Muscle layer of duodenum (tissue), 2 donors: ENCODE data around the gene CCDC92.
"Not testable (repeated sequence)": the region's sequence is repeated elsewhere in the genome, so short reads cannot be mapped to it uniquely, and the experiment has no call there.

Source experiments
- H3K27ac ChIP-seq: one replicate; pipeline ENCODE4 v1.7.0; 2013; ENCODE audit warnings: mild to moderate bottlenecking, low read length
- H3K27me3 ChIP-seq: one replicate; pipeline ENCODE4 v1.7.0; 2013; ENCODE audit warnings: low read depth, mild to moderate bottlenecking, control low read depth, low read length
- H3K36me3 ChIP-seq, 2 donors: one replicate each; pipeline ENCODE4 v1.7.0; 2013; ENCODE audit warnings: low read length in 2 of 2, control low read depth in 1 of 2, mild to moderate bottlenecking in 1 of 2; ENCODE audit not compliant: insufficient read depth in 2 of 2, control insufficient read depth in 1 of 2
- H3K4me1 ChIP-seq, 2 donors: one replicate each; pipeline ENCODE4 v1.7.0; 2013; ENCODE audit warnings: low read length in 2 of 2, mild to moderate bottlenecking in 2 of 2, control low read depth in 1 of 2, moderate library complexity in 1 of 2; ENCODE audit not compliant: insufficient read depth in 2 of 2, control insufficient read depth in 1 of 2
- H3K4me3 ChIP-seq, 2 donors: one replicate each; pipeline ENCODE4 v1.7.0; 2013; ENCODE audit warnings: low read length in 2 of 2, low read depth in 1 of 2, mild to moderate bottlenecking in 1 of 2
- H3K9me3 ChIP-seq, 2 donors: one replicate each; pipeline ENCODE4 v1.7.0; 2013; ENCODE audit warnings: low read length in 2 of 2, control low read depth in 1 of 2, mild to moderate bottlenecking in 1 of 2; ENCODE audit not compliant: control insufficient read depth in 1 of 2
- donor health status: healthy.

CCDC92 gene

GRCh38 chr12:123911672-123912409, 60.8 kb downstream of the CCDC92 start:
- H3K27me3 ChIP-seq, H3K27ac ChIP-seq, H3K36me3 ChIP-seq, H3K4me1 ChIP-seq, H3K9me3 ChIP-seq, H3K4me3 ChIP-seq: not testable (repeated sequence)

GRCh38 chr12:123910761-123911193, 61.9 kb downstream of the CCDC92 start:
- Histone ChIP-seq H3K27ac (no peak overlapping the region), H3K27me3 (no peaks in the 10 kb centered on the region), H3K9me3 (no peaks in the 10 kb centered on the region), H3K36me3 (no peaks in the 10 kb centered on the region), H3K4me1 (no peaks in the 10 kb centered on the region), H3K4me3 (no peak overlapping the region)

GRCh38 chr12:123910057-123910456, 62.6 kb downstream of the CCDC92 start:
- no peak overlapping the region for H3K27ac ChIP-seq
- H3K9me3 ChIP-seq, result no peaks in the 10 kb centered on the region
- no peaks in the 10 kb centered on the region for H3K27me3 ChIP-seq
- H3K36me3 ChIP-seq, result no peaks in the 10 kb centered on the region
- H3K4me3 ChIP-seq, result no peak overlapping the region
- no peaks in the 10 kb centered on the region for H3K4me1 ChIP-seq

DNA sequence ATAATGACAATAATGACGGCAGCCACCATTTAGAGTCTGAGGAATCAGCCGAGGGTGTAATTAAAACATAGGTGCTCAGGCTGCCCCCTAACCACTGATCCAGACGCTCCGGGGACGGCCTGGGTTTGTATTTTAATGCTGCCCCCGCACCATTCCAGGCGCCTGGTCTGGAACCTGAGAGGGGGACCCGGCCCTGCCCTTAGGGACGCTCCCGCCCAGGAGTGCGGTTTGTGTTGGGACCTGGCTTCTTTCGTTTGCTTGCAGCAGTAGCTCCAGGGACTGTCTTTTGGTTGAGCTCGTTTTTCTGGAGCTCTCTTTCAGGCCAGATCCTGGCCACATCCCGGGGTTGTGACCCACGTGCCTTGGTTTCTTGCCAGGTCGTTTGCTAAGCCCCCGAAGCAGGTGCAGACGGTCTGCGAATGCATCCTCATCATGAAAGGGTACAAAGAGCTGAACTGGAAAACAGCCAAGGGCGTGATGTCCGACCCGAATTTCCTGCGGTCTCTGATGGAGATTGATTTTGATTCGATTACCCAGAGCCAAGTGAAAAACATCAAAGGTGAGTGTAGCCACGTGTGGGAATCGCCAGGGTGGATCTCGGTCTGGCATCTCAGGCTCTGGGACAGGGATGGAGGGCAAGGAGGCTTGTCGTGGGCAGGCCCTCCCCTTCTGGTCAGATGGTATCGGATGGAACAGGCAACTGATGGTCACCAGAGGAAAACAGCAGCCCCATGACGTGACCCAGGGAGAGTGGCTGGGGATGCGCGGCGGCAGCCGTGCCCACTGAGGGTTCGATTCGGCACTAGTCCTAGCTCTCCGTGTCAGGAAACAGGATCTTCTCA, 63.5 kb downstream of the CCDC92 start:
- H3K36me3 ChIP-seq, result no peaks in the 10 kb centered on the region
- no peaks in the 10 kb centered on the region for H3K27me3 ChIP-seq
- H3K4me1 ChIP-seq, result no peaks in the 10 kb centered on the region
- H3K4me3 ChIP-seq, result no peak overlapping the region
- no peaks in the 10 kb centered on the region for H3K9me3 ChIP-seq
- H3K27ac ChIP-seq, result no peak overlapping the region

DNA sequence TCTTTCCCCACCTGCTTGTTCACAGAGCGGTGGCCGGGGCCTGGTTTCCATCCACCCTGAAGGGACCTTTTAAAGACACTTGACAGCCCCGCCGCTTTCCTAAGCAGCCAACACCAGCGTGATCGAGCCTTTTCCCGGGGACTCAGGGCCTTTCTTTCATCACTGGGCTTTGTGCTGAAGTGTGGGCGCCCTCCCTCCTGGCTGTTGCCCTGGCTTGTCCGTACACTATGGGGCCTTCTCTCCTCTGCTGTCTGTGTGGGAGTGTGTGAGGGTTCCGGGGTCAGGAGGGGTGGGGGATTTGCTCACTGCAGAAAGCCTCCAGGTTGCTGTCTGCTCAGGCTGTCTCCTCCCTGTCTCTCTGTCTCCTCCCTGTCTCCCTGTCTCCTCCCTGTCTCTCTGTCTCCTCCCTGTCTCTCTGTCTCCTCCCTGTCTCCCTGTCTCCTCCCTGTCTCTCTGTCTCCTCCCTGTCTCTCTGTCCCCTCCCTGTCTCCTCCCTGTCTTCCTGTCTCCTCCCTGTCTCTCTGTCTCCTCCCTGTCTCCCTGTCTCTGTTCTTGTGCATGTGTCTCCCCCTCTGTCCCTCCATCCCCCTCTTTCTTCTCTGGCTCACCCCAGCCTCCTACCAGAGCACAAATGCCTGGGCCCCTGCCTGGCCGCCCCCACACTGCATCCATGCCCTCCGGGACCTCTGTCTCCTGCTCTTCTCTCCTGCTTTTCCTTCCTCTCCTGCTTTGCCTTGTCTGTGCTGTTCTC, 64.7 kb downstream of the CCDC92 start:
- H3K36me3 ChIP-seq, result no peaks in the 10 kb centered on the region
- no peak overlapping the region for H3K4me3 ChIP-seq
- no peaks in the 10 kb centered on the region for H3K4me1 ChIP-seq
- H3K27ac ChIP-seq, result no peak overlapping the region
- H3K9me3 ChIP-seq, result no peaks in the 10 kb centered on the region
- H3K27me3 ChIP-seq, result no peaks in the 10 kb centered on the region

GRCh38 chr12:123906711-123907420, 65.8 kb downstream of the CCDC92 start:
- no peak overlapping the region for H3K4me3 ChIP-seq
- H3K4me1 ChIP-seq, result no peaks in the 10 kb centered on the region
- no peak overlapping the region for H3K27ac ChIP-seq

GRCh38 chr12:123905319-123905925, 67.2 kb downstream of the CCDC92 start:
- Histone ChIP-seq H3K4me1 (no peaks in the 10 kb centered on the region), H3K27me3 (no peaks in the 10 kb centered on the region), H3K27ac (no peak overlapping the region), H3K9me3 (no peaks in the 10 kb centered on the region), H3K36me3 (no peaks in the 10 kb centered on the region), H3K4me3 (no peak overlapping the region)

More at GRCh38 chr12:123906711-123907420, 65.8 kb downstream of the CCDC92 start:
- H3K27me3 ChIP-seq, result no peaks in the 10 kb centered on the region
- H3K9me3 ChIP-seq, result no peaks in the 10 kb centered on the region
- H3K36me3 ChIP-seq, result no peaks in the 10 kb centered on the region

DNA sequence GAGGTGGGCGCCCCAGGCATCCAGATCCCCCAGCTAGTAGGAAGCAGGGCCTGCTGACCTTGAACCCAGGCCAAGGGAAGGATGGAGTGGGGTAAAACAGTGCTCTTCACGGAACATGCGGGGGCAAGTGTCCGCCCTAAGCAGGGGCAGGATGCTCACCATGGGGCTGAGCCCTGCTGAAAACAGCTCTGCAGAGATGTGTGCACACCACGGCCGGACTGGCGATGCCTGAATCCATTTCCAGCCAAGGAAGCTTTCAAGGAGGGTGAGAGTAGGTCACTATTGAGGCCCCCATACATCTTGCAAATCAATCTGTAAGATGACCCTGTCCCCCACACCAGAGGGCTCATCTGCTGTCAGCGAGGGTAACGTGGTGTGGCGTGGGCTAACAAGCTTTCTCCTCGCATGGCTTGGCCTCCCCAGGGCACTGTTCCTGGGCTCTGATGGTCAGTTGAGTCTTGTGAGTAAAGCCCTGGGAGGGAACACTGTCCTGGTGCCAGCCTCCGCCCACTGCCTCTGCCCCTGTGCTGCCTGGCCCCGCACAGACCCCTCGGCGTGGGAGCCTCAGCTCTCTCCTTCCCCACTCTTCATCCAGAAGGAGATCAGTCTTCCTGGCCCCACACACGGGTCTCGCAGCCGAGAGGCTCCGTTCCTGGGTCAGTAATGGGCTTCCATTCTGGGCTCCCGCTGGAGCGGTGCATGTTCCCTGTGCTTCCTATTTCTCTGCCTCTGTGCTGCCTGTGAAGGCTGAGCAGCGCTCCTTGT, 69.1 kb downstream of the CCDC92 start:
- H3K27ac ChIP-seq, result no peak overlapping the region
- no peaks in the 10 kb centered on the region for H3K36me3 ChIP-seq
- no peaks in the 10 kb centered on the region for H3K4me1 ChIP-seq
- no peaks in the 10 kb centered on the region for H3K27me3 ChIP-seq
- H3K9me3 ChIP-seq, result no peaks in the 10 kb centered on the region
- H3K4me3 ChIP-seq, result no peak overlapping the region

- Histone ChIP-seq H3K4me3 (no peak overlapping the region), H3K27ac (no peak overlapping the region), H3K27me3 (no peaks in the 10 kb centered on the region), H3K4me1 (no peaks in the 10 kb centered on the region), H3K36me3 (no peaks in the 10 kb centered on the region), H3K9me3 (no peaks in the 10 kb centered on the region)
Measured at GRCh38 chr12:123902821-123903220, 69.8 kb downstream of the CCDC92 start.

DNA sequence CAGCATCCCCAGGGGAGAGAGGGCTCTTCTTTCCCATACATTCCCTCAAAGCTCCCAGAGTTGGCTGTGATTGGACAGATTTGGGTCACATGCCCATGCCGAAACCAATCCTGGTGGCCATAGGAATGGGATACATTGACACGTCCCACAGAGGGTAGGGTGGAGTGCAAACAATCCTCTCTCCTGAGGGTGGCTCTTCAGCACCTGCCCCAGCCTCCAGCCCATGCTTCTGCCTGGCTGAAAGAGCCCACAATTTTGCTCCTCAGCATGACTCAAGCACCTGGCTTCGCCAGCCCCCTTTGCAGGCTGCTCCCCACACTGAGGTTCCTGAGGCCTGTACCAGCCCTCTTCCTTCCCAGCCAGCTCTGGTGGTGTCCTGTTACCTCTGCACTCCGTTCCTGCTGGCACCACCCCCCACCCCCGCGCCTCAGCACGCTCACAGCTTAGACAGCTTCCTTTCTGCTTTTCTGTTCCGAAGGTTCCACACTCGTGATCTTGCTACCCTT, 71.7 kb downstream of the CCDC92 start:
- Histone ChIP-seq H3K27me3 (no peaks in the 10 kb centered on the region), H3K4me3 (no peak overlapping the region), H3K9me3 (no peaks in the 10 kb centered on the region), H3K27ac (no peak overlapping the region), H3K36me3 (no peaks in the 10 kb centered on the region), H3K4me1 (no peaks in the 10 kb centered on the region)
